ENCODE measurements around the gene CD226.

DNA sequence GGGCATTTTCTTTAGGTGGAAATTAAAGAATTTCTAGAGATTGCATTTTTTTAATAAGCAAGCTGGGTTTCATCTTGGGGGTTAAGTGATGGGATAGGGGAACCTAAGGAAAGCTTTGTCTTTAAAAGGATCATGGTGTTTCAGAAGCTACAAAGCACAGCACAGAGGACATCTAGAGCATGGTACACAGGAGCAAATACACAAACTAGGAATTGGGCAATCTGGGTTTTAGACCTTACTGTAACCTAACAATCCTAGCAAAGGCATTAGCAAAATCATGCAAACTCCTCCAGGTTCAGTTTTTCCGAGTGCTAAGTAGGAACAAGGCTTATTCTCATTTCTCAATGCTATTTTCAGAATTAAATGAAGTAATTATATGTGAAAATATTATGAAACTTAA is 134.1 kb downstream of the CD226 start:
- TF ChIP-seq, protein P1, sequence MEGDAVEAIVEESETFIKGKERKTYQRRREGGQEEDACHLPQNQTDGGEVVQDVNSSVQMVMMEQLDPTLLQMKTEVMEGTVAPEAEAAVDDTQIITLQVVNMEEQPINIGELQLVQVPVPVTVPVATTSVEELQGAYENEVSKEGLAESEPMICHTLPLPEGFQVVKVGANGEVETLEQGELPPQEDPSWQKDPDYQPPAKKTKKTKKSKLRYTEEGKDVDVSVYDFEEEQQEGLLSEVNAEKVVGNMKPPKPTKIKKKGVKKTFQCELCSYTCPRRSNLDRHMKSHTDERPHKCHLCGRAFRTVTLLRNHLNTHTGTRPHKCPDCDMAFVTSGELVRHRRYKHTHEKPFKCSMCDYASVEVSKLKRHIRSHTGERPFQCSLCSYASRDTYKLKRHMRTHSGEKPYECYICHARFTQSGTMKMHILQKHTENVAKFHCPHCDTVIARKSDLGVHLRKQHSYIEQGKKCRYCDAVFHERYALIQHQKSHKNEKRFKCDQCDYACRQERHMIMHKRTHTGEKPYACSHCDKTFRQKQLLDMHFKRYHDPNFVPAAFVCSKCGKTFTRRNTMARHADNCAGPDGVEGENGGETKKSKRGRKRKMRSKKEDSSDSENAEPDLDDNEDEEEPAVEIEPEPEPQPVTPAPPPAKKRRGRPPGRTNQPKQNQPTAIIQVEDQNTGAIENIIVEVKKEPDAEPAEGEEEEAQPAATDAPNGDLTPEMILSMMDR (IDR thresholded peaks at IDR 0.05), result no peak
- TF ChIP-seq EP300 (IDR thresholded peaks at IDR 0.05) (no peak), POLR2AphosphoS5 (IDR thresholded peaks at IDR 0.05) (no peak), POLR2A (IDR thresholded peaks at IDR 0.05) (no peak)

Measured in stomach (tissue), 4 donors.